GM10248 (cell line): ENCODE results near the gene MPZ.

ENCODE experiments used
- CTCF ChIA-PET: fragments of 300-600 bp; sonication (Branson Sonifier 250); formaldehyde crosslinking; extraction: SDS; loops from one replicate; lab custom pipeline; 2021; ENCODE audit warnings: antibody characterized with exemption; lab: Yijun Ruan, JAX
- POLR2A ChIA-PET: fragments of 350-650 bp; sonication (Branson Sonifier 250); formaldehyde crosslinking; extraction: SDS; loops from one replicate; lab custom pipeline; 2020; ENCODE audit warnings: antibody characterized with exemption; lab: Yijun Ruan, JAX
- DNase-seq: peaks from one replicate; pipeline ENCODE4 v3.0.0; 2012; ENCODE audit errors: extremely low spot score
- TF ChIP-seq, protein P1 (sequence below): IDR thresholded peaks from 2 replicates; pipeline ENCODE4 v1.5.1; 2012; ENCODE audit warnings: mild to moderate bottlenecking, low read depth; ENCODE audit errors: extremely low read depth, missing control alignments, control extremely low read depth

The MPZ gene

DNA sequence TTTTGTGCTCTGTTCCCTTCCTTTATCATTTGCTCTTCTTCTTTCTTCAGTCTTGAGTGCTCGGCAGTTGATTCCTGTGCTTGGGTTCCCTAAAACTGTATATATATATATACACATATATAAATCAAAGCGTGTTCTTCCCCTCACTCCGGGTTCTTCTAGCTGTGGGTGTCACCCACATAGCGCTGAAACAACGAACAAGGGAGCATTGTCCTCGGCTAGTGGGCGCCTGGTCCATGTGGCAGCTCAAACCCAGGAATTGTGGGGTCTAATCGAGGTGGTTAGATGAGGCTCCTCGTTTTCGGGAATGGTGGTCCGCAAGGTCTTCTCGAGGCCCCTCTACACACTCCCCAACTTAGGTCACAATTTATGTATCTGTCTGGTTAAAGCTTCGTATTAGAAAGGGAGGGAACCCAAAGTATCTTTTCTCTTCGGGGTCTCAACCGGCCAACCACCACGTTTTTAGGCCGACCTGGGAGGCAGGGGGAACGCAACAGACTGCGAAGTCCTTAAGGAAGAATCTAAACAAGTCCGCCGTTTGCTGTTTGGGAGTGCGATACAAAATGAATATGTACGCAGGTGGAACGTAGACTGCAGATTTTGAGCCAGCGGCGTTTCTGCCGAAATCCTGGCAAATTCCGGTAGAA is 3.9 kb upstream of the MPZ start:
- ChIA-PET CTCF (interaction anchor here (0.7 to 2.1 kb wide), 5 partner anchors 10 to 149 kb away, joined by 3 to 9 read pairs (median 5); no protein-coding TSS in a partner anchor), POLR2A (no interaction called here)
- no peak for DNase-seq
- TF ChIP-seq, protein P1, sequence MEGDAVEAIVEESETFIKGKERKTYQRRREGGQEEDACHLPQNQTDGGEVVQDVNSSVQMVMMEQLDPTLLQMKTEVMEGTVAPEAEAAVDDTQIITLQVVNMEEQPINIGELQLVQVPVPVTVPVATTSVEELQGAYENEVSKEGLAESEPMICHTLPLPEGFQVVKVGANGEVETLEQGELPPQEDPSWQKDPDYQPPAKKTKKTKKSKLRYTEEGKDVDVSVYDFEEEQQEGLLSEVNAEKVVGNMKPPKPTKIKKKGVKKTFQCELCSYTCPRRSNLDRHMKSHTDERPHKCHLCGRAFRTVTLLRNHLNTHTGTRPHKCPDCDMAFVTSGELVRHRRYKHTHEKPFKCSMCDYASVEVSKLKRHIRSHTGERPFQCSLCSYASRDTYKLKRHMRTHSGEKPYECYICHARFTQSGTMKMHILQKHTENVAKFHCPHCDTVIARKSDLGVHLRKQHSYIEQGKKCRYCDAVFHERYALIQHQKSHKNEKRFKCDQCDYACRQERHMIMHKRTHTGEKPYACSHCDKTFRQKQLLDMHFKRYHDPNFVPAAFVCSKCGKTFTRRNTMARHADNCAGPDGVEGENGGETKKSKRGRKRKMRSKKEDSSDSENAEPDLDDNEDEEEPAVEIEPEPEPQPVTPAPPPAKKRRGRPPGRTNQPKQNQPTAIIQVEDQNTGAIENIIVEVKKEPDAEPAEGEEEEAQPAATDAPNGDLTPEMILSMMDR: no peak

DNA sequence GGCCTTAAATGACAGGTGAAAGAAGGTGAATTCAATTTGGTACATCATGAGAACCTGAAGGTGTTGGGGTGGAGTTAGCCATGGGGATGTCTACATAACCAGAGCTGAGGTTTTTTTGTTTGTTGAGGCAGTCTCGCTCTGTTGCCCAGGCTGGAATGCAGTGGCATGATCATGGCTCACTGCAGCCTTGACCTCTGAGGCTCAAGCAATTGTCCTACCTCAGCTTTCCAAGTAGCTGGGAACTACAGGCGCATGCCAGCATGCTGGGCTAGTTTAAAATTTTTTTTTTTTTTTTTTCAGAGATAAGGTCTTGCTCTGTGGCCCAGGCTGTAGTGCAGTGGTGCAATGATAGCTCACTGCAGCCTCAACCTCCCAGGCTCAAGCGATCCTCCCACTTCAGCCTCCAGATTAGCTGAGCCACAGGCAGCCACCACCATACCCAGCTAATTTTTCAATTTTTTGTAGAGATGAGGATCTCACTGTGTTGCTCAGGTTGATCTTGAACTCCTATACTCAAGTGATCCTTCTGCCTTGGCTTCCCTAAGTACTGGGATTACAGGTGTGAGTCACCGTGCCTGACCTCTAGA is 1.9 kb upstream of the MPZ start:
- POLR2A ChIA-PET: no interaction called here
- TF ChIP-seq, protein P1: no peak
- DNase-seq: no peak
- CTCF ChIA-PET: interaction anchor here (1.3 kb wide), 1 partner anchor 70 kb away, joined by 4 read pairs; no protein-coding TSS in a partner anchor

DNA sequence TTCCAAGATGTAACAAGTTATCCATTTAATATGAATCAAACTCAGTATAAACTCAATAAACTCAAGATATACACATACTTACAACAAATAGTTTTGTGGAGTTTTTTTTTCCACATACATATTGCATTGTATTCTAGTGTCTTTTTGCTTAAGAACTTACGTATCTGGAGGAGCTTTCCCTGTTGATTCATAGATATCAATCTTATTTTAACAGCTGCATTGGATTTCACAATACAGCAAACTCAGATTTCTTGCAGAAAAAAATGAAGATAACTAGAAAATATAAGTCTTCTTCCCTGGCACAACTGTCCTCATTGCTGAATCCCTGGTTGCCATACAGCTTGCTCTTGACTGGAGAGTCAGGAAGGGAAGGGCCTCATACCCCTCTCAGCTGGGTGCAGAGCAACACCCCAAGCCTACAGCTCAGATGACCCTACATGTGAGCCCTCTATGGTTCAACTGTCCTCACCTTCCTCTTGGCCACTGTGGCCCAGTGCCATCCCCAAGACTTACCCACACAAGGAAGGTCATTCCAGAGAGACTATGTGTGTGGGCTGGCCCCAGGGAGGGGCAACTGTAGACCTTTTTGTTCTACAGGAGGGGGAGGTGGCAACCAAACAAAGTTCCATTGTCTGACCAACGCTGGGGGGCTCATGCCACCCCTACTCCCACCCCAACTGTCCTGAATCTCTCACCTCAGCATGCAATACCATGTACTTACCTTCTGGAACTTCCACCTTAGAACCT is 1.7 kb downstream of the MPZ start:
- POLR2A ChIA-PET: interaction anchor here (0.6 kb wide), 1 partner anchor 9 kb away, joined by 3 read pairs; no protein-coding TSS in a partner anchor
- no peak for DNase-seq
- TF ChIP-seq, protein P1: no peak
- CTCF ChIA-PET: interaction anchor here (0.8 to 5.0 kb wide), 6 partner anchors 17 to 116 kb away, joined by 3 to 34 read pairs (median 8); partner anchors contain the start of gene TOMM40L

DNA sequence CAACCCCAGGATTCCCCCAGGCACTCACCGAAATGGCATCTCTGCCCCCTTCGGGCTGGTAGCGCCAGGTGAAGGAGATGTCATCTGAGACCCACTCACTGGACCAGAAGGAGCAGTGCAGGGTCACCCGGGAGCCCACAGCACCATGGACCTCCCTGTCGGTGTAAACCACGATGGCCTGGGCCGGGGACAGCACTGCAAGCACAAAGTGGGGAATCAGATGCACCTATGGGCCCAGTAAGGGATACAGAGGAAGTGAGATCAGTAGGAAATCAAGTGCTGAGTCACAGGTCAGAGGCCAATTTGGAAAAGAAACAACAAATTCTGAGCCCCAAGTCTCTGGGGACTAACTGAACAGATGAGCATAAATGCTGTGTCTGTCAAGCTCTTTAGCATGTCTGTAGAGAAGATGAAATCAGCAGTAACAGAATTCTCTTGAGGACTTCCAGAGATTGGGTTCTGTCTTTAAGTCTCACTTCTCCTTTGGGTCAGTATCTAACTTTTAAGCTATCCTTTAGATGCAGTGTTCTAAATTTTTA is 2.5 kb downstream of the MPZ start:
- peak; percentile 37 for DNase-seq
- ChIA-PET CTCF (interaction anchor here (0.8 to 5.0 kb wide), 8 partner anchors 16 to 115 kb away, joined by 3 to 34 read pairs (median 6); partner anchors contain the start of gene TOMM40L), POLR2A (interaction anchor here (0.6 kb wide), 1 partner anchor 10 kb away, joined by 3 read pairs; no protein-coding TSS in a partner anchor)
- TF ChIP-seq, protein P1: no peak

DNA sequence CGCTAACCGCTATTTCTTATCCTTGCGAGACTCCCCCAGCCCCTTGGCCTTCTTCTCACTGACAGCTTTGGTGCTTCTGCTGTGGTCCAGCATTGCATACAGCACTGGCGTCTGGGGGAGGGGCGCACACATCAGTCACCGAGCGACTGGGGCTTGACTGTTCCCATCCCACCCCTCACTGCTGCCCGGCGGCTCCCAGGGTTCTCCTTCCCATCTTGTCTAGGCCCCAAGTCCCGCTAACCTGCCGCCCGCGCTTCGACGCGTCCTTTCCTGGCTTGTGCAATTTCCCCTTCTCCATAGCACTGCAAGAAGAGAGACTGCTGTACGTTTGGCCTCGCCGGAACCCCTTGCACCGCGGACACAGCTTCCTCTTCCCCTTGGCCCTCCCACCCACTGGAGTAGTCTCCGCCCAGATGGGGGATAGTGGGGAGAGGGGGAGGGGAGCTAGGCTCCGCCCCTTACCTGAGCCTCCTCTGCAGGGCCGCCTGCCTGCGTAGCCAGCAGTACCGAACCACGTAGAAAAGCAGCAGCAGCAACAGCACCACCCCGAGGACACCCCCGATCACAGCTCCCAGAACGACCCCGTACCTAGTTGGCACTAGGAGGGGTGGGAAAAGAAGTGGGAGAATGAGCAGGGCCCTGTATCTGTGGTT is 3.8 kb downstream of the MPZ start:
- ChIA-PET POLR2A (interaction anchor here (0.5 to 0.7 kb wide), 3 partner anchors 12 to 268 kb away, joined by 3 to 6 read pairs (median 3); partner anchors contain the start of gene TOMM40L), CTCF (interaction anchor here (0.8 to 5.0 kb wide), 11 partner anchors 13 to 104 kb away, joined by 3 to 34 read pairs (median 4); partner anchors contain the start of genes NDUFS2 and TOMM40L)
- peak; percentile 89 for DNase-seq
- TF ChIP-seq, protein P1: peak; percentile 46
